ENCODE measurements around the gene IFITM2. TPM values are rescaled to one million over a fixed set of nuclear protein-coding genes. Genes with fewer than 3 reads are reported as not detected.
A peak's percentile ranks its signal among the peaks of the same experiment; 100 is the strongest.
"Not testable (repeated sequence)": the region's sequence is repeated elsewhere in the genome, so short reads cannot be mapped to it uniquely, and the experiment has no call there.

Gene IFITM2
- total RNA-seq, 4 donors from 2014 or later, result 89.3 to 183 (median 126) TPM

DNA sequence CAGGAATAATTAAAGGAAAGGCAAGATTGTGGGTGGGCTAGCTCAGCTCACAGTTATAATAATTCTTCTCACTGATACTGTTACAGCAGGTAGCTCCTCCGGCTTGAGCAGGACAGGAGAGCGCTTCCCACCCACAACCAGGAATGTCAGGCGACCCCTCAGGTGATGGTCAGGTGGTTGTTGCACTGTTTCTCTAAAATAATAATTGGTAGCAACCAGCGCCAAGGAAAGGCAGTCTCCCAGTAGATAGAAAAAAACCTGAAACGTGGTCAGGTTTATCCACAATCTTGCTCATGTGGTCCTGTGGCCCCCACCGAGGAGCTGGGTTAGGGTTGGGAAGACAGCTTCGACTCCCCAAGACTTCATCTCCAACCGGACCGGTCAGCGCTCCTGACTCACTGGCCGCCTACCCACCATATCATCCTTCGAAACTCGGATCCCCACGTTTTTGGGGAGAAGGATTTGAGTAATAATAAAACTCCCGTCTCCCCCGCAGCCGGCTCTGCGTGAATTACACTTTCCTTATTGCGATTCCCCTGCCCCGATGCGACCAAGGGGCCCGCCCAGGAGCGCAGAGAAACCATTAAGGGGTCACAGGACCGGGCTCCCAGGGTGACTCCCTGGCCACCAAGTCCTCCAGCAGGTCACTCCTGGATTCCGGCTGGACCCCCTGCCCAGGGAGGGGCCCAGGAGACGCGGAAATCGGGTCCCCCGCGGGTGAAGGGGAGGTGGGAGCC, 10.2 kb downstream of the IFITM2 start:
- H3K4me3 ChIP-seq, result peak overlapping the region in 1 of 2 donors; percentile 44

GRCh38 chr11:318405-319120, 10.9 kb downstream of the IFITM2 start:
- Histone ChIP-seq H3K27ac (peak overlapping the region; percentile 96 to 99 (median 97)), H3K27me3 (peaks cover 17% of the 10 kb centered on the region), H3K4me3 (peak overlapping the region; percentile 79 to 96), H3K4me1 (peaks cover 0 to 40% (median 5%) of the 10 kb centered on the region in 3 donors), H3K36me3 (peaks cover 0 to 13% of the 10 kb centered on the region in 2 donors)
- H3K9me3 ChIP-seq, result not testable (repeated sequence)
- ATAC-seq, result peak; percentile 42
- no CpG with 5 or more reads among the region's 79 CpGs for WGBS, 2 donors (ENCODE audit: low coverage in 1 of 2)

More for the DNA sequence above, 10.2 kb downstream of the IFITM2 start:
- peak overlapping the region in 3 of 4 donors; percentile 63 to 85 (median 81) for H3K27ac ChIP-seq
- WGBS, 2 donors (ENCODE audit: low coverage in 1 of 2), result 67 to 93% methylated on average over 2 to 9 of the region's 30 CpGs
- H3K36me3 ChIP-seq, result peaks cover 0 to 13% of the 10 kb centered on the region in 2 donors
- ATAC-seq, H3K9me3 ChIP-seq: not testable (repeated sequence)
- peaks cover 17% of the 10 kb centered on the region for H3K27me3 ChIP-seq
- peak; percentile 30 for TF ChIP-seq POLR2AphosphoS5 (IDR thresholded peaks at IDR 0.05)
- peaks cover 0 to 42% (median 9%) of the 10 kb centered on the region in 3 donors for H3K4me1 ChIP-seq

DNA sequence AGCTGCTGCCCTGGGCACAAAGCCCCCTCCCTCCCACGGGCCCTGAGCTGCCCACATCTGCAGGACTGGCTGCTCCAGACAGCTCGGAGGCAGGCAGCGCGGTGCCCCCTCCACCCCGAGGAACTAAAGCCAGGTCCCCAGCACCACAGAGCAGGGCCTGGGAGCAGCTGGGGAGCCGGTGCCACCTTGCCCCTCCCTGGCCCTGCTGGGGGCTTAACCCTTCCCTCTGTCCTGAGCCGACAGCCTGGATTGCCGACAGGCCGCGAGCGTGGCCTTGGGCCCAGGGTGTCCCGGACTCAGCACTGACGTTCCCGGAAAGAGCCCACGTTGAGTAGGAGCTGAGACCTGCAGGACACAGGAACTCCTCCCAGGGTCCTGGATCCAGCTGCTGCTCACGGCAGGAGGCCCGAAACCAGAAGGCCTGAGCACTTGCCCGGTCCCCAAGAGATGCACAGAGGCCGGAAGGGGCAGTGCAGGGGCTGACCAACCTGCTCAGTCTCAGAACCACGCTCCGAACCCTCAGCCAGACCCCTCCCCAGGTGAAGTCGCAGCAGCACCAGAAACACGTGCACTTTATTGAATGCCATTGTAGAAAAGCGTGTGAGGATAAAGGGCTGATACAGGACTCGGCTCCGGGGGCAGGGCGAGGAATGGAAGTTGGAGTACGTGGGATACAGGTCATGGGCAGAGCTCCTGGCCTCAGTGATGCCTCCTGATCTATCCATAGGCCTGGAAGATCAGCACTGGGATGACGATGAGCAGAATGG, 11.7 kb downstream of the IFITM2 start:
- not testable (repeated sequence) for H3K9me3 ChIP-seq
- peak; percentile 39 for ATAC-seq
- 0 to 7% methylated on average over 4 to 8 of the region's 29 CpGs for WGBS, 2 donors (ENCODE audit: low coverage in 1 of 2)
- Histone ChIP-seq H3K27me3 (peaks cover 17% of the 10 kb centered on the region), H3K27ac (peak overlapping the region; percentile 96 to 99 (median 97)), H3K4me3 (peak overlapping the region; percentile 79 to 96), H3K4me1 (peaks cover 0 to 46% (median 5%) of the 10 kb centered on the region in 3 donors), H3K36me3 (peaks cover 0 to 13% of the 10 kb centered on the region in 2 donors)
- TF ChIP-seq, protein P1, sequence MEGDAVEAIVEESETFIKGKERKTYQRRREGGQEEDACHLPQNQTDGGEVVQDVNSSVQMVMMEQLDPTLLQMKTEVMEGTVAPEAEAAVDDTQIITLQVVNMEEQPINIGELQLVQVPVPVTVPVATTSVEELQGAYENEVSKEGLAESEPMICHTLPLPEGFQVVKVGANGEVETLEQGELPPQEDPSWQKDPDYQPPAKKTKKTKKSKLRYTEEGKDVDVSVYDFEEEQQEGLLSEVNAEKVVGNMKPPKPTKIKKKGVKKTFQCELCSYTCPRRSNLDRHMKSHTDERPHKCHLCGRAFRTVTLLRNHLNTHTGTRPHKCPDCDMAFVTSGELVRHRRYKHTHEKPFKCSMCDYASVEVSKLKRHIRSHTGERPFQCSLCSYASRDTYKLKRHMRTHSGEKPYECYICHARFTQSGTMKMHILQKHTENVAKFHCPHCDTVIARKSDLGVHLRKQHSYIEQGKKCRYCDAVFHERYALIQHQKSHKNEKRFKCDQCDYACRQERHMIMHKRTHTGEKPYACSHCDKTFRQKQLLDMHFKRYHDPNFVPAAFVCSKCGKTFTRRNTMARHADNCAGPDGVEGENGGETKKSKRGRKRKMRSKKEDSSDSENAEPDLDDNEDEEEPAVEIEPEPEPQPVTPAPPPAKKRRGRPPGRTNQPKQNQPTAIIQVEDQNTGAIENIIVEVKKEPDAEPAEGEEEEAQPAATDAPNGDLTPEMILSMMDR (IDR thresholded peaks at IDR 0.05), result peak in 2 of 4 experiments; percentile 39
- TF ChIP-seq POLR2AphosphoS5 (IDR thresholded peaks at IDR 0.05), result peak; percentile 33

DNA sequence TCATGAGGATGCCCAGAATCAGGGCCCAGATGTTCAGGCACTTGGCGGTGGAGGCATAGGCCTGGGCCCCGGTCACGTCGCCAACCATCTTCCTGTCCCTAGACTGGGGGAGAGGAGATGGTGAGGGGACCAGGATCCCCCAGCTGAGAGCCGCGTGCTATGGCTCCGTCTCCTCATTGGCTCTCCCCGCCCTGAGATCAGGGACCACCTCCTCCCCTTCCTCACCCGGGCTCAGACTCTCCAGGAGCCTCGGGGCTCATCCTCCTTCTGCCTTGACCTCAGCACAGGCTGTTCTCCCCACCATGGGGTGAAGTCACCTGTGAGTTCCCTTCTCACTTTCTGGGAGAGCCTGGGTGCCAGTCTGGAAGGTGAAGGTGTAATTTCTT, 12.3 kb downstream of the IFITM2 start:
- H3K27ac ChIP-seq, result peak overlapping the region; percentile 96 to 99 (median 97)
- peaks cover 0 to 13% of the 10 kb centered on the region in 2 donors for H3K36me3 ChIP-seq
- peaks cover 17% of the 10 kb centered on the region for H3K27me3 ChIP-seq
- peaks cover 4 to 52% (median 11%) of the 10 kb centered on the region in 3 donors for H3K4me1 ChIP-seq
- peak overlapping the region; percentile 79 to 96 for H3K4me3 ChIP-seq
- H3K9me3 ChIP-seq, ATAC-seq: not testable (repeated sequence)
- no CpG with 5 or more reads among the region's 10 CpGs for WGBS, 2 donors (ENCODE audit: low coverage in 1 of 2)

DNA sequence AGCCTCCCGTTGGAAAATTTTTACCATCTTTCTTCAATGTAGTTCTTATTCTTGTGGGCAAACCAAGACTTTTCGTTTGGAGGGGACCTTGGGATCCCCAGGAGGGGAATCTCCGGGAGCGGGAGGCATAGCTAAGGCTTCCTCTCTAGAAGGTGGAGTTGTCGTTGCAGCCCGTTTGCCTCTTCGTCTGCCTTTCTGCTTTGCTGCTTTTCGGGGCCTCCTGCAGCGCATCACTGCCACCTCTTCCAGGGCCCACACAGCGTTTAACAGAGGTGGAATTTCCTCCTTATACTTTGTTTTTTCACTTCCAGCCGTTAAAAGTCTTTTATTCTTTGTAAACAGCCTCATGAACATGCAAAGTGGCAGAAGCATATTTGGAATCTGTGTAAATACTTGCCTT, 16.5 kb downstream of the IFITM2 start:
- peak overlapping the region; percentile 8 to 88 (median 85) for H3K27ac ChIP-seq
- H3K4me3 ChIP-seq, result no peak overlapping the region
- no peaks in the 10 kb centered on the region for H3K36me3 ChIP-seq
- TF ChIP-seq, protein P1 (IDR thresholded peaks at IDR 0.05), result no peak
- no peak for TF ChIP-seq POLR2AphosphoS5 (IDR thresholded peaks at IDR 0.05)
- no peak for TF ChIP-seq EP300 (IDR thresholded peaks at IDR 0.05)
- TF ChIP-seq POLR2A (IDR thresholded peaks at IDR 0.05), result no peak
- peaks cover 12 to 56% (median 31%) of the 10 kb centered on the region in 3 donors for H3K4me1 ChIP-seq
- WGBS, 2 donors (ENCODE audit: low coverage in 1 of 2), result 51 to 54% methylated on average over 7 to 11 of the region's 11 CpGs
- H3K9me3 ChIP-seq, result no peaks in the 10 kb centered on the region
- no peak for ATAC-seq
- H3K27me3 ChIP-seq, result no peaks in the 10 kb centered on the region

All from gastroesophageal sphincter (tissue), 4 donors.